Endometrial microvascular endothelial cells (primary cell): ENCODE measurements around the gene FAM131A. TPM values are rescaled to one million over a fixed set of nuclear protein-coding genes. Genes with fewer than 3 reads are reported as not detected.

Source experiments
- in situ Hi-C: cut with HindIII; loops from 2 replicates; pipeline ENCODE4 v1.10.0; 2017; ENCODE audit warnings: low sequenced_read_pairs, low pct_unique_long_range_greater_than_20kb; ENCODE audit errors: inconsistent ontology term
- total RNA-seq: library from RNA; depleted of rRNA; stranded (reverse); fragments of >200 nt; gene quantifications from one replicate; pipeline ENCODE4 v1.2.3, GENCODE V29; 2015; ENCODE audit errors: inconsistent ontology term

The FAM131A gene
- total RNA-seq = 73.9 TPM

- in situ Hi-C loops = no loop called here
Measured at GRCh38 chr3:184337399-184337714, at the start of gene FAM131A. FAM131A (plus strand) TSS chr3:184337600; CDS start chr3:184337631, 31 bp downstream.

- in situ Hi-C loops = no loop called here
Measured at GRCh38 chr3:184289426-184289938, 47.9 kb upstream of the FAM131A start.

GRCh38 chr3:184290331-184290730, 47.1 kb upstream of the FAM131A start:
- in situ Hi-C loops = no loop called here

GRCh38 chr3:184291044-184291737, 46.2 kb upstream of the FAM131A start:
- in situ Hi-C loops = no loop called here

- in situ Hi-C loops = no loop called here
Measured at GRCh38 chr3:184291738-184292445, 45.5 kb upstream of the FAM131A start.

- in situ Hi-C loops = no loop called here
Measured at GRCh38 chr3:184295771-184296170, 41.6 kb upstream of the FAM131A start.

GRCh38 chr3:184296616-184297015, 40.8 kb upstream of the FAM131A start:
- in situ Hi-C loops = no loop called here

- in situ Hi-C loops = no loop called here
Measured at GRCh38 chr3:184298759-184299487, 38.5 kb upstream of the FAM131A start, which contains the start of gene PSMD2. PSMD2 (plus strand) TSS chr3:184299241; CDS start chr3:184299267, 26 bp downstream.

GRCh38 chr3:184299488-184300377, 37.7 kb upstream of the FAM131A start:
- in situ Hi-C loops = no loop called here

- in situ Hi-C loops = no loop called here
Measured at GRCh38 chr3:184300378-184300720, 37.1 kb upstream of the FAM131A start.

- in situ Hi-C loops = no loop called here
Measured at GRCh38 chr3:184305577-184305976, 31.8 kb upstream of the FAM131A start.

GRCh38 chr3:184306341-184306972, 30.9 kb upstream of the FAM131A start:
- in situ Hi-C loops = no loop called here

GRCh38 chr3:184307915-184308314, 29.5 kb upstream of the FAM131A start:
- in situ Hi-C loops = no loop called here

GRCh38 chr3:184308744-184309143, 28.7 kb upstream of the FAM131A start:
- in situ Hi-C loops = no loop called here

GRCh38 chr3:184311633-184312032, 25.8 kb upstream of the FAM131A start:
- in situ Hi-C loops = no loop called here

GRCh38 chr3:184314363-184314699, 23.1 kb upstream of the FAM131A start, which contains the start of gene EIF4G1:
EIF4G1 (plus strand) TSS chr3:184314606; CDS start chr3:184315797, 1,191 bp downstream.
- in situ Hi-C loops = no loop called here

GRCh38 chr3:184314700-184315542, 22.5 kb upstream of the FAM131A start:
- in situ Hi-C loops = no loop called here

GRCh38 chr3:184315543-184315867, 21.9 kb upstream of the FAM131A start:
- in situ Hi-C loops = no loop called here
